Adipose tissue (tissue), 3 donors: ENCODE measurements around the gene MS4A4A. TPM values are rescaled to one million over a fixed set of nuclear protein-coding genes. Genes with fewer than 3 reads are reported as not detected.

Experiments used
- H3K27ac ChIP-seq: one replicate; pipeline ENCODE4 v1.5.1; 2013; ENCODE audit warnings: low read depth, low read length
- WGBS, 3 donors: extraction: QIAGEN DNeasy Blood & Tissue Kit; methylation state at CpG; one replicate each; pipeline ENCODE4 v1.1.7; 2013; 5-methylcytosine and 5-hydroxymethylcytosine counted together
- polyA plus RNA-seq, 3 donors: library from polyadenylated mRNA; stranded (reverse); fragments of 200-250 nt; gene quantifications; one replicate each; pipeline ENCODE4 v1.2.3, GENCODE V29; 2013
- donor health status: healthy with polysubstance abuse.
- donor health status: Bipolar disorder and iron deficiency.
- donor health status: healthy.

Gene MS4A4A
- polyA plus RNA-seq, 3 donors = 6.6 to 38.2 (median 37.0) TPM

DNA sequence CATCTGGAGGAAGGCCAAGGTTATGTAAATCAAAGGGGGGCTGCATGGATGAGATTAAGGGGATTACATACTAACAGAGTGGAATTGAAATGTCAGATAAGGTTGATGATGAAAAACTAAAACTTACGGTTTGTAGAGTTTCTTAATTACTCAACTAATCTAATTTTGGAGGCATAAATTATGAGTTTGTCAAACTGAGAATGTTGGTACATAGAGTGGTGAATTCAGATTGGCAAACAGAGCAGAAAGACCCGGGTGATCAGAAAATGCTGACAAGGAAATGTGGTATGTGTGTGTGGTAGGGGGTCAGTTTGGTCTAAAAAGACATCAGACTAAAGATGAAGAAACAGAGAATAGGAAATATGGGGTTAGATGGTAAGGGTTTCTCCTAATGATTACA lies 57.6 kb downstream of the MS4A4A start:
- H3K27ac ChIP-seq = no peak overlapping the region
- 44 to 62% (median 56%) methylated on average over 2 of the region's 2 CpGs for WGBS, 3 donors

DNA sequence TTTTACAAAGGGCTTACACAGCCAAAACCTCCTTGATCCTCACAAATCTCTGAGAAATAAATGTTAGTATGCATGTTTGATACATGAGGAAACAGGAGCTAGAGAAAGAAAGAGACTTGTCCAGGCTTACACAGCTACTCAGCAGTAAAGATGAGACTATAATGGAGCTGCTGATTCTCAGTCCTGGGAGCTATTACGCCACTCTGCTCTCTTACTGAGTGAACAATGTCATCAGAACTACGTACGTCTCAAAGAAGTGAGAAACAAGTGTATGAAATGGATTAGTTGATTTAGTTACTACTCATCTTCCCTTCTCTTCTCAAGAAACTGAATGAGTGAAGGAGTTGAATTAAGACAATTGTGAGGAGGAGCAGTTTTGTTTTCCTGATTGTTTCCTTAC lies 58.9 kb downstream of the MS4A4A start:
- WGBS, 3 donors = 56% methylated on average over 3 of the region's 3 CpGs
- H3K27ac ChIP-seq = no peak overlapping the region

DNA sequence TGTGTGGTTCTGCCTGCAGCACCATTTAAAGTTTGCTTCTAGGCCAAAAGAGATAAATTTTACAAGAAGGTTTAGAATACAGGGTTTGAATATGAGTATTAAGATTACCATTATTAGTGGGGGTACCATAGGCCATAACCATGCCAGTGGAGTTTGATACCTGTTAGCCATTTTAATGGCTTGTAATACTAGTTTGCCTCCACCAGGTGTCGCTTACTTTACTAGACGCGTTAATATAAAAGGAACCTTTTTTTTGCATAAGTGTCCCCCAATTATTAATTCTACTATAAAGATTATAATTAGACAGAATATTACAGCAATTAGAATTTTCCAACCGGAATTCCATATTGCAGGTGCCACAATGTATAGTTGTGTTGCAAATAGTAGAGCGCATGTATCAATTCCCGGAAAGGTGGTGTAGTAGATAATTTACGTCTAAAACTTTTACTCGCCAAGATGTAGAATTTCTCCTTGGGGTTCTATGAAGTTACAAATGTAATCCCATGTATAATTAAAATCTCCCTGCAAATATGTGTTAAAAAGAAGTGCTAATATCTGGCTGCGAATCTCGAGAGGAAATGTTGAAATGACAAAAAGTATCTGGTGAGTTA lies 62.7 kb downstream of the MS4A4A start:
- WGBS, 3 donors = 69 to 72% (median 70%) methylated on average over 10 of the region's 10 CpGs

DNA sequence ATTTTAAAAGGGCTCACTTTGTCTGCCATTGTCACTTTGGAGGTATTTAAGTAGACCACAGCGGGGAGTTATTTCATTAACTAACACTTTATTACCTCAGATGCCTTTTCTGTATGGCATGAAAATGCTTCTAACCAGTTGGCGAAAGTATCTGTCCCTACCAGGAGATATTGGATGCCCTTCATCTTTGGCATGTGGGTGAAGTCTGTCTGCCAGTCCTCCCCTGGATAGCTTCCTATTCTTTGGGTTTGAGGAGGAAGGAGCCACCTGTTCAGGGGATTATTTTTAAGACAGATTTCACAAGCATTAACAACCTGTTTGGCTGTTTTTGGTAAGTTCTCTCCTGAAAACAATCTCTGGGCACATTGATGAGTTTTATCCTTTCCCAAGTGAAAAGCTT lies 63.7 kb downstream of the MS4A4A start:
- 86 to 96% (median 94%) methylated on average over 2 of the region's 2 CpGs for WGBS, 3 donors
- no peak overlapping the region for H3K27ac ChIP-seq

More for the DNA sequence above, 62.7 kb downstream of the MS4A4A start:
- no peak overlapping the region for H3K27ac ChIP-seq

DNA sequence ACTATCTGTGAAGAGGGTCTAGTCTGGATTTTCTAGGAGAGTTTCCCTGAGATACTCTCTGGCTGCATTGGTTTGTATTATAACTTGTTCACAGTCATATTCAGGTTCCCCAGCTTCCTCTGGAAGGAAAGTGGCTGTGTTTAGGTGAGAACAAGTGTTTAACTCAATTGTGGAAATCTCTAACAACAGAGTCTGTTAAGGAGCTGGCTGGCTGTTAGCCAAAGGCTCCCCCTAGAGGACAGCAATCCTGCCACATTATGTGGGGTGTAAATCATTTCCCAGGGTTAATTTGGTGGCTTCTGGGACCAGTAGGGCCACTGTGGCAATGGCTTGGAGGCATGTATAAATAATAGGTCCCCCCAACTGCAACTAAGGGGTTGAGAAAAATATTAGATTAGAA lies 65.0 kb downstream of the MS4A4A start:
- no peak overlapping the region for H3K27ac ChIP-seq

DNA sequence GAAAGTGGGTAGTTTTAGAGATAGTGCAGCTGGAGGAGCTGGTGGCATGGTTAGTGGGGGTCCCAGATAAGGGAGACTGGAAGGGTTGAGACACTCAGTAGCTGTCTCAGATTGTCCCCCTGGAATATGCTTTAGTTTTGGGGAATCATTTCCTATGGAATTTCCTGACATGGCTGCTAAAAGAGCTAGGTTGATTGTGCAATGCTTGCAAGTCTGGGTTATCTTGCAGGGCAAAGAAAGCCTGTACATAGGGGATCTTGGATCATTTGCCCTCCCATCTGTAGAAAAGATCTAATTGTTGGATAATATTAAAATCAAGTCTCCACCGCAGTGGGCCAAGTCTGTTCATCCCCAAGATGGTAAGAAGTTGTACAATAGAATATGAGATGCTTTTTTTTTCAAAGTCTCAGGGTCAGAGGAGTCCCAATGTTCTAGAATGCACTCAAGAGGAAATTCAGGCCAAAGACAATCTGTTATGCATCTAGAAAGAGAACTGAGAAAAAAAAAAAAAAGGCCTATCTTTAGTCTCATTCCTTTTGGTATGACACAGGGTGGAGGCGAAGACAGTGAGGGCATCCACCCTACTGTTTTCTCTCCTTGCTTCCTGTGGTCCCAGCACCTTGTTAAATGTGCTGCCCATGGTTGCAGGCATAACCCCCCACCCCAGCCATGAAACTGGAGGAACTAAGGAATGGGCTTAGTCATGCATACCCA lies 66.8 kb downstream of the MS4A4A start:
- 84 to 91% (median 85%) methylated on average over 2 of the region's 2 CpGs for WGBS, 3 donors
- H3K27ac ChIP-seq = no peak overlapping the region

DNA sequence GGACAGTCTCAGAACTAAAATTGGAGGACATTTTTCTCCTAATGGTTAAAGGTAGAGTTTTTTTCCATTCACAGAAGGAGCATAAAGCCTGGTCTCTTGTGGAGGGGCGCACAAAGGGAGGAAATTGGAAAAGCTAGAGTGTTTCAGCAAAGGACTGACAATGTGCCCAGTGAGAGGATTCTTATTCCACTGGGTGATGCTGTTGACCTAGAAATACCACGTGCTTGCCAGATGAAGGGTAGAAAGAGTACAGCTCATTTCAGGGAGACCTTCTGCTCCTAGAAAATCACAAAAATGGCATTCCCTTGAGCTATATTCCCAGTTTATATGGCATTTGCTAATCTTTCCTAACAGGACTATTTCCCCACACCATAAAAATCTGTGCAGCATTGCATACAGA lies 67.7 kb downstream of the MS4A4A start:
- WGBS, 3 donors = 50 to 71% (median 65%) methylated on average over 2 of the region's 2 CpGs
- no peak overlapping the region for H3K27ac ChIP-seq

DNA sequence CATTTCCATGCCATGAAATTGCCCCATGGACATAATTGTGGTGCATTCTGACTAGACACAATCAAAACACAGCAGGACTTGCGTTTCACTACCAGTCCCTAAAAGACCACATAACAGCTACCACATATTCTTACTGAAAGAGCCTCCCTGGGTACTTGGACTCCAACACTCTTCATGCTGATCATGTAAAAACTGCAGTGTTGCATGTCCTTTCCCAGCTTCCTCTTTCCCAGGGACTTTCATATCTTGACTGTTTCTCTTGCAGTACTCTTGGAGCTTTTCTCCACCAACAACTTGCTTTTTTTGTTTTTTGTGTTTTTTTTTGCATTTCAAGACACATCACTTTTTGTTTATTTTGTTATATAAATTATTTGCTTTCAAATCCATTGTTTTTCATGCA lies 69.5 kb downstream of the MS4A4A start:
- WGBS, 3 donors = 75 to 85% (median 83%) methylated on average over 1 of the region's 1 CpG
- no peak overlapping the region for H3K27ac ChIP-seq

DNA sequence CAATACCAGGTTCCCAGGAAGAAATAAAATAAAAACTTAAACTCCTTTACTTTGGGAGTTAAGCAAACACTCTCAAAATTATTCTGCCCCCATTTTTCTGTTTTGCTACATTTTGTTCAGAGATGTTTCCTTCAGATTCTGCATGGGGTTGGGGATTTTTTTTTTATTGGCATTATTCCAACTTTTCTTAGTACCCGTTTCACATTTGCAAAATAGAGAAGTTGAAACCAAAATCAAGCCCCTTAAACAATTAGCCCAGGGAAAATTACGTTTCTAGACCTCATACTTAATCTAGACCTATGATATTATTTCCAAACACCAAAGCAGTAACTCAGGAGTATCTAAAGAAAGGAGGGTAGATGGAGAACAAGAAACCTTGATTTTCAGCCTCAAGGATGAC lies 77.3 kb downstream of the MS4A4A start:
- 17 to 20% (median 17%) methylated on average over 2 of the region's 2 CpGs for WGBS, 3 donors
- H3K27ac ChIP-seq = no peak overlapping the region

Other genes starting within 250 kb of the MS4A4A start
- gene OOSP2, start 240.3 kb upstream of the MS4A4A start, polyA plus RNA-seq = not detected
- 1 to 10 TPM in 1 of 3 donors, under 1 TPM in 1, not detected in 1; 0.07 to 1.1 TPM for gene MS4A3, start 224.0 kb upstream of the MS4A4A start, polyA plus RNA-seq
- under 1 TPM in 2 of 3 donors, not detected in 1; 0.09 to 0.34 TPM for gene MS4A2, start 192.0 kb upstream of the MS4A4A start, polyA plus RNA-seq
- gene MS4A6A, start 97.6 kb upstream of the MS4A4A start, polyA plus RNA-seq = 10 to 100 TPM; 13.2 to 84.0 (median 76.3) TPM
- under 1 TPM; 0.08 to 0.56 (median 0.22) TPM for gene MS4A4E, start 37.5 kb upstream of the MS4A4A start, polyA plus RNA-seq
- under 1 TPM in 2 of 3 donors, not detected in 1; 0.16 to 0.36 TPM for gene MS4A6E, start 46.6 kb downstream of the MS4A4A start, polyA plus RNA-seq
- gene MS4A7, start 97.9 kb downstream of the MS4A4A start, polyA plus RNA-seq = 10 to 100 TPM in 2 of 3 donors, 1 to 10 TPM in 1; 2.0 to 22.1 (median 18.8) TPM
- gene MS4A14, start 115.8 kb downstream of the MS4A4A start, polyA plus RNA-seq = under 1 TPM in 2 of 3 donors, not detected in 1; 0.05 to 0.52 TPM
- gene MS4A5, start 148.9 kb downstream of the MS4A4A start, polyA plus RNA-seq = not detected
- gene MS4A1, start 175.2 kb downstream of the MS4A4A start, polyA plus RNA-seq = 1 to 10 TPM in 2 of 3 donors, under 1 TPM in 1; 0.11 to 2.0 (median 1.3) TPM
- gene MS4A12, start 212.1 kb downstream of the MS4A4A start, polyA plus RNA-seq = under 1 TPM in 1 of 3 donors, not detected in 2; 0.15 TPM
- not detected for gene MS4A13, start 234.7 kb downstream of the MS4A4A start, polyA plus RNA-seq